HEK293 (cell line): ENCODE results near the gene RUVBL1.
A peak's percentile ranks its signal among the peaks of the same experiment; 100 is the strongest.

Experiments used
- GLI2 ChIP-seq: fragments of 450-650 bp; formaldehyde crosslinking; IDR thresholded peaks from 2 replicates; pipeline ENCODE4; 2017; ENCODE audit warnings: missing biosample characterization, missing genetic modification characterization, low read depth, borderline replicate concordance
- KLF8 ChIP-seq: fragments of 450-650 bp; formaldehyde crosslinking; IDR thresholded peaks from 2 replicates; pipeline ENCODE4 v1.5.1; 2016; ENCODE audit warnings: missing biosample characterization, missing genetic modification characterization
- YY1 ChIP-seq: fragments of 450-650 bp; formaldehyde crosslinking; IDR thresholded peaks from 2 replicates; pipeline ENCODE4 v1.5.1; 2018; ENCODE audit warnings: missing biosample characterization, missing genetic modification characterization
- ZBTB17 ChIP-seq: fragments of 450-650 bp; formaldehyde crosslinking; IDR thresholded peaks from 2 replicates; pipeline ENCODE4 v1.5.1; 2016; ENCODE audit warnings: missing biosample characterization, missing genetic modification characterization
- ZNF132 ChIP-seq: fragments of 450-650 bp; formaldehyde crosslinking; IDR thresholded peaks from 2 replicates; pipeline ENCODE4 v1.5.1; 2017; ENCODE audit warnings: missing biosample characterization, missing genetic modification characterization, borderline replicate concordance
- ZNF292 ChIP-seq: fragments of 450-650 bp; formaldehyde crosslinking; IDR thresholded peaks from 2 replicates; pipeline ENCODE4 v1.5.1; 2016; ENCODE audit warnings: low read depth, missing biosample characterization, missing genetic modification characterization, borderline replicate concordance
- ZNF785 ChIP-seq: fragments of 450-650 bp; formaldehyde crosslinking; IDR thresholded peaks from 2 replicates; pipeline ENCODE4 v1.5.1; 2016; ENCODE audit warnings: missing biosample characterization, missing genetic modification characterization
- TF ChIP-seq, protein P1 (sequence below): fragments of 450-650 bp; formaldehyde crosslinking; IDR thresholded peaks from 2 replicates; pipeline ENCODE4 v1.5.1; 2017; ENCODE audit warnings: missing biosample characterization, mild to moderate bottlenecking, missing genetic modification characterization, moderate library complexity
- TF ChIP-seq, protein P2 (sequence below): fragments of 450-650 bp; formaldehyde crosslinking; IDR thresholded peaks from 2 replicates; pipeline ENCODE4 v1.5.1; 2016; ENCODE audit warnings: missing biosample characterization, missing genetic modification characterization
- TF ChIP-seq, protein P3 (sequence below): fragments of 450-650 bp; formaldehyde crosslinking; IDR thresholded peaks from 2 replicates; pipeline ENCODE4 v1.5.1; 2016; ENCODE audit warnings: missing biosample characterization, missing genetic modification characterization

GRCh38 chr3:128067489-128067888, 56.1 kb downstream of the RUVBL1 start:
- TF ChIP-seq, protein P1, sequence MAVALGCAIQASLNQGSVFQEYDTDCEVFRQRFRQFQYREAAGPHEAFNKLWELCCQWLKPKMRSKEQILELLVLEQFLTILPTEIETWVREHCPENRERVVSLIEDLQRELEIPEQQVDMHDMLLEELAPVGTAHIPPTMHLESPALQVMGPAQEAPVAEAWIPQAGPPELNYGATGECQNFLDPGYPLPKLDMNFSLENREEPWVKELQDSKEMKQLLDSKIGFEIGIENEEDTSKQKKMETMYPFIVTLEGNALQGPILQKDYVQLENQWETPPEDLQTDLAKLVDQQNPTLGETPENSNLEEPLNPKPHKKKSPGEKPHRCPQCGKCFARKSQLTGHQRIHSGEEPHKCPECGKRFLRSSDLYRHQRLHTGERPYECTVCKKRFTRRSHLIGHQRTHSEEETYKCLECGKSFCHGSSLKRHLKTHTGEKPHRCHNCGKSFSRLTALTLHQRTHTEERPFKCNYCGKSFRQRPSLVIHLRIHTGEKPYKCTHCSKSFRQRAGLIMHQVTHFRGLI (tag by site-specific recombination) = no peak
- TF ChIP-seq ZNF292 (tag by site-specific recombination) (no peak), ZNF132 (no peak), ZNF785 (tag by site-specific recombination) (no peak), YY1 (tag by site-specific recombination) (no peak), ZBTB17 (tag by site-specific recombination) (0 out of 2 replicates have a peak, but pooled peaks have one; percentile 9), KLF8 (tag by site-specific recombination) (no peak), GLI2 (tag by site-specific recombination) (no peak)
- TF ChIP-seq, protein P2, sequence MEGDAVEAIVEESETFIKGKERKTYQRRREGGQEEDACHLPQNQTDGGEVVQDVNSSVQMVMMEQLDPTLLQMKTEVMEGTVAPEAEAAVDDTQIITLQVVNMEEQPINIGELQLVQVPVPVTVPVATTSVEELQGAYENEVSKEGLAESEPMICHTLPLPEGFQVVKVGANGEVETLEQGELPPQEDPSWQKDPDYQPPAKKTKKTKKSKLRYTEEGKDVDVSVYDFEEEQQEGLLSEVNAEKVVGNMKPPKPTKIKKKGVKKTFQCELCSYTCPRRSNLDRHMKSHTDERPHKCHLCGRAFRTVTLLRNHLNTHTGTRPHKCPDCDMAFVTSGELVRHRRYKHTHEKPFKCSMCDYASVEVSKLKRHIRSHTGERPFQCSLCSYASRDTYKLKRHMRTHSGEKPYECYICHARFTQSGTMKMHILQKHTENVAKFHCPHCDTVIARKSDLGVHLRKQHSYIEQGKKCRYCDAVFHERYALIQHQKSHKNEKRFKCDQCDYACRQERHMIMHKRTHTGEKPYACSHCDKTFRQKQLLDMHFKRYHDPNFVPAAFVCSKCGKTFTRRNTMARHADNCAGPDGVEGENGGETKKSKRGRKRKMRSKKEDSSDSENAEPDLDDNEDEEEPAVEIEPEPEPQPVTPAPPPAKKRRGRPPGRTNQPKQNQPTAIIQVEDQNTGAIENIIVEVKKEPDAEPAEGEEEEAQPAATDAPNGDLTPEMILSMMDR (tag by site-specific recombination) = no peak
- TF ChIP-seq, protein P3, sequence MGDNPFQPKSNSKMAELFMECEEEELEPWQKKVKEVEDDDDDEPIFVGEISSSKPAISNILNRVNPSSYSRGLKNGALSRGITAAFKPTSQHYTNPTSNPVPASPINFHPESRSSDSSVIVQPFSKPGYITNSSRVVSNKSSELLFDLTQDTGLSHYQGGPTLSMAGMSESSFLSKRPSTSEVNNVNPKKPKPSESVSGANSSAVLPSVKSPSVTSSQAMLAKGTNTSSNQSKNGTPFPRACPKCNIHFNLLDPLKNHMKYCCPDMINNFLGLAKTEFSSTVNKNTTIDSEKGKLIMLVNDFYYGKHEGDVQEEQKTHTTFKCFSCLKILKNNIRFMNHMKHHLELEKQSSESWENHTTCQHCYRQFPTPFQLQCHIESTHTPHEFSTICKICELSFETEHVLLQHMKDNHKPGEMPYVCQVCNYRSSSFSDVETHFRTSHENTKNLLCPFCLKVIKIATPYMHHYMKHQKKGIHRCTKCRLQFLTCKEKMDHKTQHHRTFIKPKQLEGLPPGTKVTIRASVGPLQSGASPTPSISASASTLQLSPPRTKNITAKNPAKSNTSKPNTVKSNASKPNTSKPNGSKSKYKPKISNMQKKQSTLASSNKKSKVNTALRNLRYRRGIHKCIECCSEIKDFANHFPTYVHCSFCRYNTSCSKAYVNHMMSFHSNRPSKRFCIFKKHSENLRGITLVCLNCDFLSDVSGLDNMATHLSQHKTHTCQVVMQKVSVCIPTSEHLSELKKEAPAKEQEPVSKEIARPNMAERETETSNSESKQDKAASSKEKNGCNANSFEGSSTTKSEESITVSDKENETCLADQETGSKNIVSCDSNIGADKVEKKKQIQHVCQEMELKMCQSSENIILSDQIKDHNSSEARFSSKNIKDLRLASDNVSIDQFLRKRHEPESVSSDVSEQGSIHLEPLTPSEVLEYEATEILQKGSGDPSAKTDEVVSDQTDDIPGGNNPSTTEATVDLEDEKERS (tag by site-specific recombination) = no peak
